Loucy (cell line): ENCODE results near the gene GPSM3.
"Not testable (repeated sequence)": the region's sequence is repeated elsewhere in the genome, so short reads cannot be mapped to it uniquely, and the experiment has no call there.

Experiments used
- H2AFZ ChIP-seq: fragments of 200-600 bp; sonication (generic); 2 replicates; pipeline ENCODE4 v1.6.0; 2016; ENCODE audit warnings: antibody characterized with exemption, mild to moderate bottlenecking, low read length, moderate library complexity
- H3F3A ChIP-seq: fragments of 200-600 bp; 2 replicates; pipeline ENCODE4 v1.6.0; 2016; ENCODE audit warnings: antibody characterized with exemption, low read depth, mild to moderate bottlenecking
- H3K27me3 ChIP-seq: fragments of 200-600 bp; sonication (generic); 2 replicates; pipeline ENCODE4 v1.6.1; 2014; ENCODE audit warnings: low read length, mild to moderate bottlenecking; ENCODE audit not compliant: insufficient read depth, poor library complexity, severe bottlenecking
- H3K36me3 ChIP-seq: fragments of 200-600 bp; sonication (generic); 2 replicates; pipeline ENCODE4 v1.6.1; 2016; ENCODE audit warnings: low read length; ENCODE audit not compliant: insufficient read depth
- H3K4me1 ChIP-seq: fragments of 200-600 bp; sonication (generic); 2 replicates; pipeline ENCODE4 v1.5.1; 2014; ENCODE audit warnings: low read length, mild to moderate bottlenecking; ENCODE audit not compliant: insufficient read depth, poor library complexity, severe bottlenecking
- H3K4me2 ChIP-seq: fragments of 200-600 bp; sonication (generic); 2 replicates; pipeline ENCODE4 v1.6.0; 2014; ENCODE audit warnings: antibody characterized with exemption, low read length, low read depth, mild to moderate bottlenecking; ENCODE audit not compliant: poor library complexity, severe bottlenecking
- H3K4me3 ChIP-seq: fragments of 200-600 bp; sonication (generic); 2 replicates; pipeline ENCODE4 v1.5.1; 2014; ENCODE audit warnings: low read length, mild to moderate bottlenecking, mixed read lengths; ENCODE audit not compliant: poor library complexity, severe bottlenecking
- H3K79me2 ChIP-seq: fragments of 200-600 bp; sonication (generic); 2 replicates; pipeline ENCODE4 v1.6.1; 2014; ENCODE audit warnings: low read length; ENCODE audit not compliant: insufficient read depth
- H3K9ac ChIP-seq: fragments of 200-600 bp; sonication (generic); 2 replicates; pipeline ENCODE4 v1.6.0; 2014; ENCODE audit warnings: mild to moderate bottlenecking, low read depth, low read length, moderate library complexity; ENCODE audit not compliant: poor library complexity, severe bottlenecking
- H3K9me2 ChIP-seq: fragments of 200-600 bp; sonication (generic); replicated peaks from 2 replicates; pipeline ENCODE4 v1.6.1; 2016; ENCODE audit warnings: low read depth, low read length, mixed read lengths
- H3K9me3 ChIP-seq: fragments of 200-600 bp; sonication (generic); 2 replicates; pipeline ENCODE4 v1.6.1; 2014; ENCODE audit warnings: mild to moderate bottlenecking, antibody characterized with exemption, low read length, low read depth; ENCODE audit not compliant: insufficient read depth
- H4K20me1 ChIP-seq: fragments of 200-600 bp; sonication (generic); 2 replicates; pipeline ENCODE4 v1.6.0; 2014; ENCODE audit warnings: antibody characterized with exemption, low read length, mild to moderate bottlenecking; ENCODE audit not compliant: insufficient read depth, poor library complexity, severe bottlenecking
- CTCF ChIP-seq: fragments of 200-600 bp; sonication (generic); conservative IDR thresholded peaks from 2 replicates; pipeline ENCODE4 v1.5.1; 2014; ENCODE audit warnings: mild to moderate bottlenecking, antibody characterized with exemption, low read length
- EZH2phosphoT487 ChIP-seq: fragments of 200-600 bp; IDR thresholded peaks from 2 replicates; pipeline ENCODE4 v1.6.1; 2018; ENCODE audit warnings: antibody characterized with exemption, mild to moderate bottlenecking, moderate library complexity, borderline replicate concordance

GPSM3 gene

GRCh38 chr6:32212076-32212760 lies 19.8 kb upstream of the GPSM3 start:
- no peaks in the 10 kb centered on the region for H3K9me2 ChIP-seq
- H3K36me3 ChIP-seq = no peaks in the 10 kb centered on the region
- no peaks in the 10 kb centered on the region for H3K4me1 ChIP-seq
- H3K4me3 ChIP-seq = no peak overlapping the region
- no peaks in the 10 kb centered on the region for H3F3A ChIP-seq
- TF ChIP-seq EZH2phosphoT487 (no peak), CTCF (no peak)
- no peak overlapping the region for H3K4me2 ChIP-seq
- H3K27me3 ChIP-seq = no peaks in the 10 kb centered on the region
- H3K79me2 ChIP-seq = no peaks in the 10 kb centered on the region
- H3K9ac ChIP-seq = no peak overlapping the region
- no peak overlapping the region for H2AFZ ChIP-seq
- H4K20me1 ChIP-seq = no peaks in the 10 kb centered on the region
- H3K9me3 ChIP-seq = no peaks in the 10 kb centered on the region

GRCh38 chr6:32211432-32211831 lies 19.0 kb upstream of the GPSM3 start:
- H4K20me1 ChIP-seq, H3K79me2 ChIP-seq, H3K36me3 ChIP-seq, H3K4me3 ChIP-seq, H3F3A ChIP-seq, H3K9me2 ChIP-seq, H3K9me3 ChIP-seq, H3K9ac ChIP-seq, H2AFZ ChIP-seq, H3K4me2 ChIP-seq, H3K27me3 ChIP-seq, H3K4me1 ChIP-seq: not testable (repeated sequence)

- H3K9ac ChIP-seq = no peak overlapping the region
- TF ChIP-seq EZH2phosphoT487 = no peak
- no peak for TF ChIP-seq CTCF
- no peaks in the 10 kb centered on the region for H3K36me3 ChIP-seq
- H3K9me3 ChIP-seq = no peaks in the 10 kb centered on the region
- no peaks in the 10 kb centered on the region for H3K4me1 ChIP-seq
- H3K79me2 ChIP-seq = no peaks in the 10 kb centered on the region
- no peak overlapping the region for H3K4me2 ChIP-seq
- H3K9me2 ChIP-seq = no peaks in the 10 kb centered on the region
- H3K4me3 ChIP-seq = no peak overlapping the region
- H2AFZ ChIP-seq = no peak overlapping the region
- no peaks in the 10 kb centered on the region for H3F3A ChIP-seq
- no peaks in the 10 kb centered on the region for H4K20me1 ChIP-seq
- H3K27me3 ChIP-seq = no peaks in the 10 kb centered on the region
Observed at GRCh38 chr6:32210191-32210601, 17.8 kb upstream of the GPSM3 start.

GRCh38 chr6:32208996-32209395 lies 16.6 kb upstream of the GPSM3 start:
- TF ChIP-seq EZH2phosphoT487 (no peak), CTCF (no peak)
- H3K4me1 ChIP-seq = no peaks in the 10 kb centered on the region
- H2AFZ ChIP-seq = no peak overlapping the region
- no peaks in the 10 kb centered on the region for H3K79me2 ChIP-seq
- no peaks in the 10 kb centered on the region for H4K20me1 ChIP-seq
- no peaks in the 10 kb centered on the region for H3K36me3 ChIP-seq
- no peak overlapping the region for H3K4me2 ChIP-seq
- H3K9ac ChIP-seq = no peak overlapping the region
- H3K9me3 ChIP-seq = no peaks in the 10 kb centered on the region
- no peaks in the 10 kb centered on the region for H3K27me3 ChIP-seq
- H3K4me3 ChIP-seq = no peak overlapping the region
- H3K9me2 ChIP-seq = no peaks in the 10 kb centered on the region
- no peaks in the 10 kb centered on the region for H3F3A ChIP-seq
